H1 (cell line): ENCODE data around the gene AMOTL2.

Experiments used
- CHD2 ChIP-seq: IDR thresholded peaks from 2 replicates; pipeline ENCODE4 v1.6.1; 2012; ENCODE audit warnings: low read length, improper control_type of control experiment
- CTCF ChIP-seq, 3 experiments: IDR thresholded peaks; 1 replicate in 2 of 3; 2 replicates in 1 of 3; pipeline versions ENCODE4 v1.5.1 to v1.6.1; 2011; ENCODE audit warnings: low read length in 3 of 3, mild to moderate bottlenecking in 3 of 3, inconsistent platforms in 2 of 3, low read depth in 1 of 3, moderate library complexity in 1 of 3; ENCODE audit not compliant: insufficient read depth in 1 of 3; ENCODE audit errors: control extremely low read depth in 1 of 3
- POLR2A ChIP-seq, 2 experiments: IDR thresholded peaks; 1 replicate in 1 of 2; 2 replicates in 1 of 2; pipeline ENCODE4 v1.6.1; 2011; ENCODE audit warnings: low read depth in 2 of 2, low read length in 2 of 2, mild to moderate bottlenecking in 2 of 2; ENCODE audit errors: control extremely low read depth in 1 of 2
- SP2 ChIP-seq: IDR thresholded peaks from 2 replicates; pipeline ENCODE4 v1.6.1; 2012; ENCODE audit warnings: mild to moderate bottlenecking, low read length, inconsistent platforms
- TAF1 ChIP-seq: IDR thresholded peaks from 2 replicates; pipeline ENCODE4 v1.6.1; 2011; ENCODE audit warnings: mild to moderate bottlenecking, low read depth, low read length
- TAF7 ChIP-seq: optimal IDR thresholded peaks from 2 replicates; pipeline ENCODE3; 2011; ENCODE audit warnings: low read depth, mild to moderate bottlenecking, inconsistent platforms, low read length, moderate library complexity, borderline replicate concordance

GRCh38 chr3:134388292-134388691 lies 14.0 kb upstream of the AMOTL2 start:
- TF ChIP-seq CHD2 (no peak), SP2 (no peak), CTCF (IDR thresholded peaks at IDR 0.05; ENCODE audit: control extremely low read depth in 1 of 3, insufficient read depth in 1 of 3, low read depth in 1 of 3, low read length in 3 of 3) (no peak), POLR2A (IDR thresholded peaks at IDR 0.05; ENCODE audit: control extremely low read depth in 1 of 2, low read depth in 2 of 2, low read length in 2 of 2) (no peak), TAF7 (no peak), TAF1 (no peak)
